Right atrium auricular region (tissue), 2 donors: ENCODE results near the gene SH3TC1. TPM values are rescaled to one million over a fixed set of nuclear protein-coding genes. Genes with fewer than 3 reads are reported as not detected.

Experiments
- DNase-seq: peaks from one replicate; pipeline ENCODE4 v3.0.0-alpha.2; 2019; ENCODE audit warnings: low spot score
- H3K27ac ChIP-seq, 2 donors: fragments of 200-600 bp; sonication (generic); 1 replicate in 1 of 2; 2 replicates in 1 of 2; pipeline ENCODE4 v1.5.1; 2016 to 2019
- H3K27me3 ChIP-seq, 2 donors: fragments of 200-600 bp; sonication (generic); one replicate each; pipeline versions ENCODE4 v1.5.1 to v1.6.0; 2017 to 2019
- H3K36me3 ChIP-seq: fragments of 200-600 bp; sonication (generic); one replicate; pipeline ENCODE4 v1.5.1; 2016
- H3K4me1 ChIP-seq, 2 donors: fragments of 200-600 bp; sonication (generic); one replicate each; pipeline versions ENCODE4 v1.5.1 to v1.6.0; 2017 to 2019
- H3K4me3 ChIP-seq, 2 donors: fragments of 200-600 bp; sonication (generic); 1 replicate in 1 of 2; 2 replicates in 1 of 2; pipeline ENCODE4 v1.5.1; 2017 to 2019; ENCODE audit warnings: mild to moderate bottlenecking in 1 of 2, moderate library complexity in 1 of 2
- H3K9me3 ChIP-seq, 2 donors: fragments of 200-600 bp; sonication (generic); one replicate each; pipeline ENCODE4 v1.5.1; 2019
- CTCF ChIP-seq, 2 donors: fragments of 200-600 bp; sonication (generic); IDR thresholded peaks; one replicate each; pipeline ENCODE4 v1.5.1; 2019; ENCODE audit warnings: antibody characterized with exemption in 2 of 2
- total RNA-seq, 2 donors: library from RNA; depleted of rRNA; stranded (reverse); fragments of >200 nt; gene quantifications; one replicate each; pipeline ENCODE4 v1.1.0, GENCODE V29; 2016

The SH3TC1 gene
- total RNA-seq, 2 donors from 2014 or later, result 8.9 to 13.9 TPM

GRCh38 chr4:8268211-8268610 is 69.1 kb downstream of the SH3TC1 start:
- Histone ChIP-seq H3K27ac (no peak overlapping the region), H3K36me3 (no peaks in the 10 kb centered on the region), H3K9me3 (no peaks in the 10 kb centered on the region), H3K27me3 (no peaks in the 10 kb centered on the region), H3K4me1 (peaks cover 0 to 46% of the 10 kb centered on the region in 2 donors), H3K4me3 (no peak overlapping the region)
- no peak for DNase-seq
- TF ChIP-seq CTCF (IDR thresholded peaks at IDR 0.05), result no peak

- TF ChIP-seq CTCF (IDR thresholded peaks at IDR 0.05), result no peak
- Histone ChIP-seq H3K27me3 (no peaks in the 10 kb centered on the region), H3K4me1 (peaks cover 0 to 49% of the 10 kb centered on the region in 2 donors), H3K9me3 (no peaks in the 10 kb centered on the region), H3K4me3 (peak overlapping the region in 1 of 2 donors; percentile 60), H3K36me3 (no peaks in the 10 kb centered on the region), H3K27ac (peak overlapping the region; percentile 33 to 61)
- no peak for DNase-seq
These were observed 69.9 kb downstream of the SH3TC1 start for GRCh38 chr4:8268901-8269534.

GRCh38 chr4:8269535-8270417 is 70.7 kb downstream of the SH3TC1 start, which contains the start of gene HTRA3:
Gene HTRA3, plus strand, starts transcription at chr4:8269754. Its CDS starts 215 bp downstream, at chr4:8269969.
- H3K4me3 ChIP-seq, result peak within 1 kb of the TSS; percentile 50 to 60
- DNase-seq, result peak; percentile 76
- H3K4me1 ChIP-seq, result peaks cover 0 to 57% of the 10 kb centered on the region in 2 donors
- no peaks in the 10 kb centered on the region for H3K9me3 ChIP-seq
- H3K27me3 ChIP-seq, result no peaks in the 10 kb centered on the region
- no peak for TF ChIP-seq CTCF (IDR thresholded peaks at IDR 0.05)
- H3K36me3 ChIP-seq, result no peaks in the 10 kb centered on the region
- peak within 1 kb of the TSS; percentile 61 to 62 for H3K27ac ChIP-seq

GRCh38 chr4:8270418-8270771 is 71.3 kb downstream of the SH3TC1 start:
- Histone ChIP-seq H3K4me1 (peaks cover 0 to 63% of the 10 kb centered on the region in 2 donors), H3K27ac (peak overlapping the region; percentile 61 to 62), H3K4me3 (peak overlapping the region; percentile 50 to 60), H3K36me3 (no peaks in the 10 kb centered on the region), H3K27me3 (no peaks in the 10 kb centered on the region), H3K9me3 (no peaks in the 10 kb centered on the region)
- DNase-seq, result no peak
- TF ChIP-seq CTCF (IDR thresholded peaks at IDR 0.05), result no peak

- Histone ChIP-seq H3K9me3 (no peaks in the 10 kb centered on the region), H3K4me3 (peak overlapping the region; percentile 50 to 60), H3K36me3 (no peaks in the 10 kb centered on the region), H3K27ac (peak overlapping the region; percentile 61 to 62), H3K27me3 (no peaks in the 10 kb centered on the region), H3K4me1 (peaks cover 0 to 70% of the 10 kb centered on the region in 2 donors)
- no peak for DNase-seq
- TF ChIP-seq CTCF (IDR thresholded peaks at IDR 0.05), result no peak
These were observed 72.1 kb downstream of the SH3TC1 start for GRCh38 chr4:8270912-8271815.
